HG02610 (cell line): Measurements from ENCODE around the gene TACC2.
"Not testable (repeated sequence)": the region's sequence is repeated elsewhere in the genome, so short reads cannot be mapped to it uniquely, and the experiment has no call there.

Source experiments
- ATAC-seq: cut with Tn5 transposase; IDR thresholded peaks from one replicate; pipeline ENCODE4 v1.9.1; 2021; ENCODE audit warnings: mild to moderate bottlenecking, moderate library complexity; ENCODE audit not compliant: unreplicated experiment

Gene TACC2

GRCh38 chr10:122089311-122090017 is 100.5 kb downstream of the TACC2 start:
- no peak for ATAC-seq

DNA sequence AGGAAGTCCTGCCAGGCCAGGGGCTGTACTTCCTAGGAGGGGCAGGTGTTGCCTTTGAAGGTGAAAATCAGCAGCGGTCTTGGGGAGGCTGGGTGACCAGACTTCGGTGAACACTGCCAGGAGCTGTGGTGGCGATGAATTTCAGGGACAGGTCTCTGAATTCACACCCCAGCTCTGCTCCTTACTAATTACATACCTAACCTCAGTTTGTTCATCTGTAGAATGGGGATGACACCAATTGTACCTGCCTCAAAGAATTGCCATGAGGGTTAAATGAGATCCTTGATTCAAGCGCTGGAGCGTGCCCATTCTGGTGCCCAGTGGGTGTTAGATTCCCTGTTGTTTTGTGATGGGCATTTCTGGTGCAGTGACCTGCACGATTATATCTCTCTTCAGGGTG is 102.8 kb downstream of the TACC2 start:
- ATAC-seq: no peak

GRCh38 chr10:122093076-122093475 is 104.1 kb downstream of the TACC2 start:
- ATAC-seq: no peak

GRCh38 chr10:122096181-122096580 is 107.2 kb downstream of the TACC2 start:
- not testable (repeated sequence) for ATAC-seq

- no peak for ATAC-seq
Measured at GRCh38 chr10:122096705-122097104, 107.7 kb downstream of the TACC2 start.

DNA sequence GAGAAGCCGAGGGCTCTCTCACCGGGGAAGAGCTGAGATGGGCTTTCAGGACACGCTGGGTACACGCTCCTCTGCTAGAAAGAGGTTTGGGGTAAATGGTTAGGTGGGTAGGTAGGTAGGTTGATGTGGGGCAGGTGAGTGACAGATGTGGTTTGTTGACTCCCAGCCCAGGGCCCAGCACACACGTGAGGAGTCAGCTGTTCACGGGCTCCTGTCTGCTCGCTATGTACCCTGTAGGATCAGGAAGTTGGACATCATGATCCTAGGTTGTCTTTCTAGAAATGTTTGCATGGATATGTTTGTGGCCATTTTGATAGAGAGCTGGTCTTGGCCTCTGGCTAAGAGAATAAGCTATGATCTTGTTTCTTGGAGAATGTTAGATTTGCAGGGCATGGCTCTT is 109.0 kb downstream of the TACC2 start:
- no peak for ATAC-seq

- no peak for ATAC-seq
Measured at GRCh38 chr10:122098924-122099323, 110.0 kb downstream of the TACC2 start.

GRCh38 chr10:122099562-122099961 is 110.6 kb downstream of the TACC2 start:
- ATAC-seq: no peak

GRCh38 chr10:122102146-122102868 is 113.3 kb downstream of the TACC2 start:
- no peak for ATAC-seq

- ATAC-seq: no peak
Measured at GRCh38 chr10:122102869-122103525, 114.0 kb downstream of the TACC2 start.

- ATAC-seq: no peak
Measured at GRCh38 chr10:122103592-122103991, 114.6 kb downstream of the TACC2 start.

DNA sequence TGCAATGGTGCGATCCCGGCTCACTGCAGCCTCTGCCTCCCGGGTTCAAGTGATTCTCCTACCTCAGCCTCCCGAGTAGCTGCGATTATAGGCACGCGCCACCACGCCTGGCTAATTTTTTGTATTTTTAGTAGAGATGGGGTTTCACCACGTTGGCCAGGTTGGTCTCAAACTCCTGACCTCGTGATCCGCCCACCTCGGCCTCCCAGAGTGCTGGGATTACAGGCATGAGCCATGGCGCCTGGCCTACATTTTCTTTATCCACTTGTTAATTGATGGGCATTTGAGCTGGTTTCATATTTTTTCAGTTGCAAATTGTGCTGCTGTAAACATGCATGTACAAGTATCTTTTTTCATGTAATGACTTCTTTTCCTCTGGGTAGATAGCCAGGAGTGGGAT is 119.8 kb downstream of the TACC2 start:
- ATAC-seq: not testable (repeated sequence)

- ATAC-seq: no peak
Measured at GRCh38 chr10:122112021-122112616, 123.2 kb downstream of the TACC2 start.

DNA sequence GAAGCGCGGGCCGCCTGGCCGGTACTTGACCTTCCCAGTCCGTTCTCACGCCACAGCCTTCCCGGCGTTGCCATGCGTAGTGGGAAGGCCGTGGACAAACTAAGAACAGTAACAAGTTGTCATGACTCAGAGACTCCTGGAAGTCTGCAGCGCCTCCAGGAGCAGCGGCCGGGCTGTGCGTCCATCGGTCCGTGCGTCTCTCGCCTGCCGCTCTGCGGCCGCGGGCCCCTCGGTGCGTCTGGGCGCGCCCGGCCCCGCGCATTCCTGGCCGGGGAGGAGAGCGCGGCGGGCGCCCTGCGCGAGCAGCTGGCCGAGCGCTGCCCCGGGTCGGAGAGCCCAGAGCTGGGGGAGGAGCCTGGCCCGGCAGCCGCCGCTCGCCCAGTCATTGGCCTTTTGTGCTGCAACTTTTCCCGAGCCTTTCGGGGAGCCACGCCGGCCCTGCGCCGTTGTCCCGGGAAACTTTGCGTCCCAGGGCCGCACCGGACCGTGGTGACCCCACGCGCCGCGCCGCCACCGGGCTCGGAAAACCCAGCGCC is 123.7 kb downstream of the TACC2 start:
- no peak for ATAC-seq

DNA sequence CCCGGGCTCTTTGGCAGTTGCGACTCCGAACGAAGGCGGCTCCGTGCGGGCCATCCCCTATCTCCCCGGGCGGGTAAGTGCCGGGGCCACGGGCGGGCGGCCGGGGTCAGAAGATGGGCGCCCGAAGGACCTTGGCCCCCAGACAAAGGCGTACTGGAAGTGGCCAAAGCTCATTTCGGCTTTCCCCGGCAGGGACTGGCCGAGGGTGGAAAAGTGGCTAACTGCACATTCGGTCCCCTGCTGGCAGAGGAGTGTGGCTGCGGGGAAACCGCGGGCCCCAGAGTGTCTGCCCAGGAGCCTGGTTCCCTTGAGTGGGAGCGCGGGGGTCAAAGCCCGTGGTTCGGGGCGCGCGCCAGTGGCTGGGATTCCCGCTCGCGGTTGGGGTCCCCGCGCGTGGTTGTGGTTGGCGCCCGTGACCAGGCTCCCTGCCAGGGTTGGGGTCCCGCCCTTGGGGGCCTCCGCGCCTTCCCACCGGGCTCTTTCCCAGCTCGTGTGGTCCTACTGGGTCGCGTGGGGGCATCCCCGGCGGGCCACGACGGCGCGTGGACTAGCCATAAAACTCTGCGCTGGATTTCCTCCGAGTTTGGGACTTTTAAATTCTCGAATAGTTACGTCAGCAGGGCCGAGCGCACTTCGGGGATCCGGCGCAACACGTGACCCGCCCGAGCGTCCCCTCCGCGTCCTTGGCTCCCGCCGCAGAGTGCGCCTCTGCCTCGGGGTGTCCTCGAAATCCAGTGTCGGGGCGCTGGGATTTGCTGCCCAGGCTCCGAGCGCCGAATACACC is 124.4 kb downstream of the TACC2 start:
- no peak for ATAC-seq

- ATAC-seq: no peak
Measured at GRCh38 chr10:122113945-122114747, 125.2 kb downstream of the TACC2 start.

DNA sequence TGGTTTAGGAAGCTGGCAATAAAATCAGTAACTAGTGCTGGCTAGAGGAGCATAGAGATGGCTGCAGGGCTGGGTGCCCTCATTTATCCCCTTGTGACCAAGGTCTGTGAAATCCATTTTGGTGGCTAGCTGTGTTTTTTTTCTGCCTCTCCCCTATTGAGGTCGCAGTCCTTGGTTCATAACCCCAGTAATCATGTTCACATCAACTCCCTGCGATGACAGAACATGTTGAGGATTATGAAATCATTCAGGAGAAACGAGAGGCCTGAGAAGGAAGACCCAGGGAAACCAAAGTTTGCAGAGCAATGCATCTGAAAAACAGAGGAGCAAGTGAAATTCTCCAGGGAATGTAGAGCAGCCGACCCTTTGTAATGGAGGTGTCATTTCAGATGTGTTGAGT is 126.9 kb downstream of the TACC2 start:
- no peak for ATAC-seq

GRCh38 chr10:122116331-122116730 is 127.4 kb downstream of the TACC2 start:
- no peak for ATAC-seq

DNA sequence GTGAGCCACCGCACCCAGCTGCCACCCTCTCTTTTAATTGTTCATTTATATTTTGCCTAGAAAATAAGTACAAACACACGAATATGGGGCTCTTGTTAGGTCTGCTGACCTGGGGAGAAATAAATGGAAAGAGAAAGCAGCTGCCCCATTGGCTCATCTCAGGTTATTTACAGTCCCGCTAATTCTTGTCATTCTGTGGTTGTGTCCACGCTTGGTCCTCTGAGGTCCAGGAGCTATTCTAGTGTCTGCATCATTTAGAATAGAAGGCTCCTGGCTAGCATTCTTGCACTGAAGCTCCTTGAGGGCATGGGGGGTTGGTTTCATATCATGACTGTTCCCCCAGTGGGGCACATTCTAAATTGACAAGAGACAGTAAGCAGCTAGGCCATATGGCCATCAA is 128.5 kb downstream of the TACC2 start:
- ATAC-seq: no peak
